Measurements from ENCODE around the gene AMMECR1. TPM values are rescaled to one million over a fixed set of nuclear protein-coding genes. Genes with fewer than 3 reads are reported as not detected.
"Not testable (repeated sequence)": the region's sequence is repeated elsewhere in the genome, so short reads cannot be mapped to it uniquely, and the experiment has no call there.

The AMMECR1 gene
- total and polyA plus RNA-seq, 4 donors, result 3.5 to 14.0 (median 5.7) TPM

GRCh38 chrX:110231485-110231884, 86.4 kb downstream of the AMMECR1 start:
- H3K4me1 ChIP-seq (ENCODE audit: control insufficient read depth in 5 of 5, insufficient read depth in 5 of 5, low read length in 5 of 5); DNase-seq; H3K4me3 ChIP-seq; H3K27ac ChIP-seq (ENCODE audit: low read depth in 1 of 2, low read length in 1 of 2); ATAC-seq (ENCODE audit: insufficient read depth, low FRiP score); H3K36me3 ChIP-seq (ENCODE audit: control insufficient read depth in 4 of 4, insufficient read depth in 4 of 4, low read length in 4 of 4); H3K9ac ChIP-seq (ENCODE audit: insufficient read depth in 1 of 2, low read length in 2 of 2); H3K27me3 ChIP-seq (ENCODE audit: control insufficient read depth in 3 of 3, insufficient read depth in 3 of 3, low read length in 2 of 3); H3K9me3 ChIP-seq (ENCODE audit: control insufficient read depth in 4 of 4, insufficient read depth in 3 of 4, low read length in 3 of 4): not testable (repeated sequence)
- WGBS, 2 donors, result 81 to 85% methylated on average over 3 of the region's 3 CpGs

GRCh38 chrX:110229497-110230111, 88.3 kb downstream of the AMMECR1 start:
- H3K4me3 ChIP-seq; H3K27me3 ChIP-seq (ENCODE audit: control insufficient read depth in 3 of 3, insufficient read depth in 3 of 3, low read length in 2 of 3); H3K9me3 ChIP-seq (ENCODE audit: control insufficient read depth in 4 of 4, insufficient read depth in 3 of 4, low read length in 3 of 4); H3K36me3 ChIP-seq (ENCODE audit: control insufficient read depth in 4 of 4, insufficient read depth in 4 of 4, low read length in 4 of 4); H3K9ac ChIP-seq (ENCODE audit: insufficient read depth in 1 of 2, low read length in 2 of 2); ATAC-seq (ENCODE audit: insufficient read depth, low FRiP score); H3K4me1 ChIP-seq (ENCODE audit: control insufficient read depth in 5 of 5, insufficient read depth in 5 of 5, low read length in 5 of 5): not testable (repeated sequence)
- peak overlapping the region in 1 of 2 donors; percentile 80 for H3K27ac ChIP-seq (ENCODE audit: low read depth in 1 of 2, low read length in 1 of 2)
- peak in 1 of 3 donors; percentile 17 for DNase-seq
- WGBS, 2 donors, result 60 to 83% methylated on average over 20 to 21 of the region's 21 CpGs

GRCh38 chrX:110228453-110228852, 89.4 kb downstream of the AMMECR1 start:
- Histone ChIP-seq H3K27ac (ENCODE audit: low read depth in 1 of 2, low read length in 1 of 2) (no peak overlapping the region), H3K4me3 (no peak overlapping the region), H3K36me3 (ENCODE audit: control insufficient read depth in 4 of 4, insufficient read depth in 4 of 4, low read length in 4 of 4) (no peaks in the 10 kb centered on the region), H3K9ac (ENCODE audit: insufficient read depth in 1 of 2, low read length in 2 of 2) (no peak overlapping the region), H3K9me3 (ENCODE audit: control insufficient read depth in 4 of 4, insufficient read depth in 3 of 4, low read length in 3 of 4) (peaks cover 0 to 4% (median 0%) of the 10 kb centered on the region in 4 donors), H3K27me3 (ENCODE audit: control insufficient read depth in 3 of 3, insufficient read depth in 3 of 3, low read length in 2 of 3) (peaks cover 0 to 8% (median 6%) of the 10 kb centered on the region in 3 donors), H3K4me1 (ENCODE audit: control insufficient read depth in 5 of 5, insufficient read depth in 5 of 5, low read length in 5 of 5) (peaks cover 0 to 2% (median 0%) of the 10 kb centered on the region in 5 donors)
- ATAC-seq (ENCODE audit: insufficient read depth, low FRiP score) (no peak), DNase-seq (no peak)
- WGBS, 2 donors, result 80 to 83% methylated on average over 5 of the region's 5 CpGs
- TF ChIP-seq CTCF (IDR thresholded peaks at IDR 0.05; ENCODE audit: control extremely low read depth, extremely low read depth), result no peak

- TF ChIP-seq CTCF (IDR thresholded peaks at IDR 0.05; ENCODE audit: control extremely low read depth, extremely low read depth), result no peak
- Histone ChIP-seq H3K27ac (ENCODE audit: low read depth in 1 of 2, low read length in 1 of 2) (no peak overlapping the region), H3K4me1 (ENCODE audit: control insufficient read depth in 5 of 5, insufficient read depth in 5 of 5, low read length in 5 of 5) (peaks cover 0 to 2% (median 0%) of the 10 kb centered on the region in 5 donors), H3K4me3 (no peak overlapping the region), H3K36me3 (ENCODE audit: control insufficient read depth in 4 of 4, insufficient read depth in 4 of 4, low read length in 4 of 4) (no peaks in the 10 kb centered on the region), H3K27me3 (ENCODE audit: control insufficient read depth in 3 of 3, insufficient read depth in 3 of 3, low read length in 2 of 3) (peaks cover 0 to 15% (median 6%) of the 10 kb centered on the region in 3 donors), H3K9me3 (ENCODE audit: control insufficient read depth in 4 of 4, insufficient read depth in 3 of 4, low read length in 3 of 4) (peaks cover 0 to 4% (median 0%) of the 10 kb centered on the region in 4 donors), H3K9ac (ENCODE audit: insufficient read depth in 1 of 2, low read length in 2 of 2) (no peak overlapping the region)
- DNase-seq (no peak), ATAC-seq (ENCODE audit: insufficient read depth, low FRiP score) (no peak)
- WGBS, 2 donors, result 80 to 95% methylated on average over 2 of the region's 2 CpGs
These were observed 91.0 kb downstream of the AMMECR1 start for GRCh38 chrX:110226931-110227330.

All from lung (tissue), 12 donors.